DND-41 (cell line): ENCODE measurements around the gene EIF4H.

Experiments
- ATAC-seq: fragments of 200-7000 bp; cut with Tn5 transposase; 3 replicates; pipeline ENCODE4 v1.9.1; 2021; ENCODE audit warnings: low read depth; ENCODE audit not compliant: insufficient read depth
- DNase-seq: peaks from one replicate; pipeline ENCODE4 v3.0.0-alpha.2; 2020
- H2AFZ ChIP-seq: 2 replicates; pipeline ENCODE4 v1.6.0; 2012; ENCODE audit warnings: low read depth, low read length
- H3K27ac ChIP-seq: 2 replicates; pipeline ENCODE4 v1.5.1; 2012; ENCODE audit warnings: low read length, inconsistent platforms
- H3K27me3 ChIP-seq: fragments of 200-600 bp; sonication (generic); 2 replicates; pipeline ENCODE4 v1.6.0; 2012; ENCODE audit warnings: low read length, mild to moderate bottlenecking, inconsistent platforms; ENCODE audit not compliant: insufficient read depth, poor library complexity
- H3K36me3 ChIP-seq: 2 replicates; pipeline ENCODE4 v1.5.1; 2012; ENCODE audit warnings: low read length, inconsistent platforms; ENCODE audit not compliant: insufficient read depth
- H3K4me1 ChIP-seq: 2 replicates; pipeline ENCODE4 v1.5.1; 2012; ENCODE audit warnings: mild to moderate bottlenecking, low read length; ENCODE audit not compliant: insufficient read depth
- H3K4me2 ChIP-seq: 2 replicates; pipeline ENCODE4 v1.6.0; 2012; ENCODE audit warnings: mild to moderate bottlenecking, moderate library complexity, low read length, inconsistent platforms; ENCODE audit not compliant: insufficient read depth
- H3K4me3 ChIP-seq, 2 experiments: fragments of 200-600 bp in 1 of 2; shearing (Covaris generic) in 1 of 2; 2 replicates each; pipeline ENCODE4 v1.5.1; 2012 to 2016; ENCODE audit warnings: inconsistent platforms in 2 of 2, low read length in 2 of 2, mild to moderate bottlenecking in 2 of 2, low read depth in 1 of 2, moderate library complexity in 1 of 2
- H3K79me2 ChIP-seq: 2 replicates; pipeline ENCODE4 v1.6.0; 2012; ENCODE audit warnings: low read length, inconsistent platforms; ENCODE audit not compliant: insufficient read depth
- H3K9ac ChIP-seq: 2 replicates; pipeline ENCODE4 v1.6.0; 2012; ENCODE audit warnings: low read depth, mild to moderate bottlenecking, inconsistent platforms, low read length, moderate library complexity
- H3K9me3 ChIP-seq: 2 replicates; pipeline ENCODE4 v1.5.1; 2012; ENCODE audit warnings: low read length, moderate library complexity, mild to moderate bottlenecking, inconsistent platforms; ENCODE audit not compliant: insufficient read depth, severe bottlenecking
- H4K20me1 ChIP-seq: 2 replicates; pipeline ENCODE4 v1.6.0; 2012; ENCODE audit warnings: low read length; ENCODE audit not compliant: insufficient read depth
- CTCF ChIP-seq: IDR thresholded peaks from 2 replicates; pipeline ENCODE4 v1.5.1; 2012; ENCODE audit warnings: borderline replicate concordance, low read length, moderate library complexity, mild to moderate bottlenecking; ENCODE audit not compliant: poor library complexity, severe bottlenecking; ENCODE audit errors: extremely low read depth
- EZH2 ChIP-seq: IDR thresholded peaks from 3 replicates; pipeline ENCODE4 v1.6.1; 2012; ENCODE audit warnings: borderline replicate concordance, low read depth, mild to moderate bottlenecking, moderate library complexity, low read length, inconsistent platforms; ENCODE audit not compliant: severe bottlenecking

The EIF4H gene

GRCh38 chr7:74214816-74215630 is 40.9 kb downstream of the EIF4H start:
- H3K79me2 ChIP-seq, result no peaks in the 10 kb centered on the region
- no peak overlapping the region; the same call in 1 of the 2 replicates for H2AFZ ChIP-seq
- H3K4me2 ChIP-seq, result no peak overlapping the region
- peak overlapping the region; percentile 65 for H3K9ac ChIP-seq
- no peaks in the 10 kb centered on the region for H3K27me3 ChIP-seq
- H4K20me1 ChIP-seq, result no peaks in the 10 kb centered on the region
- DNase-seq (no peak), ATAC-seq (no peak)
- peak overlapping the region; percentile 99 for H3K27ac ChIP-seq
- peaks cover 51% of the 10 kb centered on the region for H3K4me1 ChIP-seq
- H3K4me3 ChIP-seq, result no peak overlapping the region
- H3K36me3 ChIP-seq, result no peaks in the 10 kb centered on the region
- H3K9me3 ChIP-seq, result no peaks in the 10 kb centered on the region
- TF ChIP-seq EZH2 (no peak), CTCF (no peak)

- H3K9me3 ChIP-seq, result no peaks in the 10 kb centered on the region
- no peak for ATAC-seq
- H2AFZ ChIP-seq, result no peak overlapping the region
- peak overlapping the region; percentile 99 for H3K27ac ChIP-seq
- H4K20me1 ChIP-seq, result no peaks in the 10 kb centered on the region
- H3K27me3 ChIP-seq, result no peaks in the 10 kb centered on the region
- TF ChIP-seq CTCF (no peak), EZH2 (no peak)
- peaks cover 59% of the 10 kb centered on the region for H3K4me1 ChIP-seq
- H3K4me2 ChIP-seq, result no peak overlapping the region; the same call in 1 of the 2 replicates
- no peaks in the 10 kb centered on the region for H3K79me2 ChIP-seq
- no peak overlapping the region for H3K4me3 ChIP-seq
- no peak for DNase-seq
- peak overlapping the region; percentile 65 for H3K9ac ChIP-seq
- H3K36me3 ChIP-seq, result no peaks in the 10 kb centered on the region
Observed at GRCh38 chr7:74215921-74216320, 41.8 kb downstream of the EIF4H start.

GRCh38 chr7:74216361-74216761 is 42.2 kb downstream of the EIF4H start:
- H3K4me3 ChIP-seq, result peak overlapping the region in 1 of 2 experiments; percentile 25; a peak in 1 of 4 replicates
- no peaks in the 10 kb centered on the region for H4K20me1 ChIP-seq
- no peaks in the 10 kb centered on the region for H3K79me2 ChIP-seq
- H3K9me3 ChIP-seq, result no peaks in the 10 kb centered on the region
- DNase-seq (no peak), ATAC-seq (no peak)
- H3K4me1 ChIP-seq, result peaks cover 62% of the 10 kb centered on the region
- no peak overlapping the region for H2AFZ ChIP-seq
- TF ChIP-seq CTCF, result no peak
- no peak for TF ChIP-seq EZH2
- no peaks in the 10 kb centered on the region for H3K36me3 ChIP-seq
- peak overlapping the region; percentile 65 for H3K9ac ChIP-seq
- no peaks in the 10 kb centered on the region for H3K27me3 ChIP-seq
- H3K4me2 ChIP-seq, result peak overlapping the region; percentile 50; the same call in 1 of the 2 replicates
- peak overlapping the region; percentile 99 for H3K27ac ChIP-seq
